Stimulated activated CD4-positive, alpha-beta T cell treated with anti-CD3 and anti-CD28 coated beads, Interleukin-4, amount 100 ng/mL, for 48 hours (primary cell): Measurements from ENCODE around the gene PCYT1A.
"Not testable (repeated sequence)": the region's sequence is repeated elsewhere in the genome, so short reads cannot be mapped to it uniquely, and the experiment has no call there.

Experiments used
- DNase-seq, 2 donors: peaks; one replicate each; pipeline ENCODE4 v3.0.0-alpha.2; 2020; ENCODE audit warnings: low read depth in 2 of 2

Gene PCYT1A

GRCh38 chr3:196287440-196288140 is at the start of gene PCYT1A:
PCYT1A (minus strand) TSS chr3:196287726; CDS start chr3:196270531, 17,195 bp downstream.
- DNase-seq: peak; percentile 57 to 75

- no peak for DNase-seq
Measured at GRCh38 chr3:196336319-196337145, 49.0 kb upstream of the PCYT1A start.

GRCh38 chr3:196335503-196335948 is 48.0 kb upstream of the PCYT1A start:
- DNase-seq: no peak

- DNase-seq: no peak
Measured at GRCh38 chr3:196334982-196335381, 47.5 kb upstream of the PCYT1A start.

GRCh38 chr3:196332168-196332567 is 44.6 kb upstream of the PCYT1A start:
- no peak for DNase-seq

GRCh38 chr3:196327405-196327804 is 39.9 kb upstream of the PCYT1A start:
- DNase-seq: no peak

GRCh38 chr3:196326936-196327335 is 39.4 kb upstream of the PCYT1A start:
- DNase-seq: no peak

GRCh38 chr3:196323691-196324090 is 36.2 kb upstream of the PCYT1A start:
- no peak for DNase-seq

GRCh38 chr3:196323016-196323415 is 35.5 kb upstream of the PCYT1A start:
- DNase-seq: no peak

GRCh38 chr3:196321162-196321561 is 33.6 kb upstream of the PCYT1A start:
- DNase-seq: no peak

- no peak for DNase-seq
Measured at GRCh38 chr3:196320137-196320536, 32.6 kb upstream of the PCYT1A start.

- peak; percentile 73 to 85 for DNase-seq
Measured at GRCh38 chr3:196317687-196318467, 30.4 kb upstream of the PCYT1A start, which contains the start of gene DYNLT2B. DYNLT2B (minus strand) TSS chr3:196318240; CDS start chr3:196318152, 88 bp downstream.

- DNase-seq: peak in 1 of 2 donors; percentile 27
Measured at GRCh38 chr3:196316799-196317686, 29.5 kb upstream of the PCYT1A start.

GRCh38 chr3:196315821-196316220 is 28.3 kb upstream of the PCYT1A start:
- DNase-seq: no peak

GRCh38 chr3:196314597-196314996 is 27.1 kb upstream of the PCYT1A start:
- DNase-seq: no peak

- DNase-seq: not testable (repeated sequence)
Measured at GRCh38 chr3:196314086-196314485, 26.6 kb upstream of the PCYT1A start.

GRCh38 chr3:196302960-196303359 is 15.4 kb upstream of the PCYT1A start:
- DNase-seq: not testable (repeated sequence)

GRCh38 chr3:196302551-196302950 is 15.0 kb upstream of the PCYT1A start:
- DNase-seq: not testable (repeated sequence)

GRCh38 chr3:196298521-196298920 is 11.0 kb upstream of the PCYT1A start:
- DNase-seq: no peak

GRCh38 chr3:196292286-196292923 is 4.9 kb upstream of the PCYT1A start:
- no peak for DNase-seq

- no peak for DNase-seq
Measured at GRCh38 chr3:196288141-196288460, 575 bp upstream of the PCYT1A start.
